ENCODE measurements around the gene BCAP31.

GRCh38 chrX:153708415-153708814 is 15.8 kb downstream of the BCAP31 start:
- TF ChIP-seq CTCF (IDR thresholded peaks at IDR 0.05) (no peak), ZNF138 (CRISPR knock-in tag; conservative IDR thresholded peaks at IDR 0.05) (no peak), MAX (CRISPR knock-in tag; IDR thresholded peaks at IDR 0.05) (no peak), JUN (CRISPR knock-in tag; IDR thresholded peaks at IDR 0.05) (no peak), STAT6 (CRISPR knock-in tag; conservative IDR thresholded peaks at IDR 0.05; ENCODE audit: low read depth) (no peak), ZNF121 (CRISPR knock-in tag; IDR thresholded peaks at IDR 0.05) (no peak), NR2C2 (CRISPR knock-in tag; IDR thresholded peaks at IDR 0.05) (no peak), CREB1 (CRISPR knock-in tag; IDR thresholded peaks at IDR 0.05) (no peak)
- TF ChIP-seq, protein P1, sequence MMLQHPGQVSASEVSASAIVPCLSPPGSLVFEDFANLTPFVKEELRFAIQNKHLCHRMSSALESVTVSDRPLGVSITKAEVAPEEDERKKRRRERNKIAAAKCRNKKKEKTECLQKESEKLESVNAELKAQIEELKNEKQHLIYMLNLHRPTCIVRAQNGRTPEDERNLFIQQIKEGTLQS (CRISPR knock-in tag; conservative IDR thresholded peaks at IDR 0.05): no peak
- TF ChIP-seq, protein P2, sequence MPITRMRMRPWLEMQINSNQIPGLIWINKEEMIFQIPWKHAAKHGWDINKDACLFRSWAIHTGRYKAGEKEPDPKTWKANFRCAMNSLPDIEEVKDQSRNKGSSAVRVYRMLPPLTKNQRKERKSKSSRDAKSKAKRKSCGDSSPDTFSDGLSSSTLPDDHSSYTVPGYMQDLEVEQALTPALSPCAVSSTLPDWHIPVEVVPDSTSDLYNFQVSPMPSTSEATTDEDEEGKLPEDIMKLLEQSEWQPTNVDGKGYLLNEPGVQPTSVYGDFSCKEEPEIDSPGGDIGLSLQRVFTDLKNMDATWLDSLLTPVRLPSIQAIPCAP (CRISPR knock-in tag; IDR thresholded peaks at IDR 0.05): no peak

Measured in WTC11 (cell line).